ENCODE data around the gene SYNPO2.
"Not testable (repeated sequence)": the region's sequence is repeated elsewhere in the genome, so short reads cannot be mapped to it uniquely, and the experiment has no call there.

SYNPO2 gene

GRCh38 chr4:119005928-119006460 lies 117.3 kb downstream of the SYNPO2 start:
- Histone ChIP-seq H3K36me3 (replicated peaks) (no peaks in the 10 kb centered on the region), H3K27ac (no peak overlapping the region), H3K4me3 (ENCODE audit: low read depth, low read length) (no peak overlapping the region), H3K27me3 (replicated peaks) (no peaks in the 10 kb centered on the region)
- DNase-seq, result no peak
- TF ChIP-seq CTCF (IDR thresholded peaks at IDR 0.05; ENCODE audit: low read depth, low read length, missing control alignments), result no peak
- in situ Hi-C loops (cut with HindIII; ENCODE audit: low pct_ligation_motif_present, low sequenced_read_pairs), result no loop called here

- no peak for TF ChIP-seq CTCF (IDR thresholded peaks at IDR 0.05; ENCODE audit: low read depth, low read length, missing control alignments)
- Histone ChIP-seq H3K27me3 (replicated peaks) (no peaks in the 10 kb centered on the region), H3K27ac (no peak overlapping the region), H3K36me3 (replicated peaks) (no peaks in the 10 kb centered on the region), H3K4me3 (ENCODE audit: low read depth, low read length) (no peak overlapping the region)
- no peak for DNase-seq
- in situ Hi-C loops (cut with HindIII; ENCODE audit: low pct_ligation_motif_present, low sequenced_read_pairs), result no loop called here
These were observed 120.1 kb downstream of the SYNPO2 start for GRCh38 chr4:119008761-119009160.

GRCh38 chr4:119010221-119010620 lies 121.6 kb downstream of the SYNPO2 start:
- H3K27me3 ChIP-seq (replicated peaks); H3K36me3 ChIP-seq (replicated peaks); H3K4me3 ChIP-seq (ENCODE audit: low read depth, low read length); DNase-seq; in situ Hi-C loops (cut with HindIII; ENCODE audit: low pct_ligation_motif_present, low sequenced_read_pairs); H3K27ac ChIP-seq: not testable (repeated sequence)

- TF ChIP-seq CTCF (IDR thresholded peaks at IDR 0.05; ENCODE audit: low read depth, low read length, missing control alignments), result no peak
- in situ Hi-C loops (cut with HindIII; ENCODE audit: low pct_ligation_motif_present, low sequenced_read_pairs), result no loop called here
- Histone ChIP-seq H3K27me3 (replicated peaks) (no peaks in the 10 kb centered on the region), H3K36me3 (replicated peaks) (no peaks in the 10 kb centered on the region), H3K27ac (no peak overlapping the region), H3K4me3 (ENCODE audit: low read depth, low read length) (no peak overlapping the region)
- no peak for DNase-seq
These were observed 122.4 kb downstream of the SYNPO2 start for GRCh38 chr4:119010909-119011606.

- Histone ChIP-seq H3K27ac (no peak overlapping the region), H3K36me3 (replicated peaks) (no peaks in the 10 kb centered on the region), H3K4me3 (ENCODE audit: low read depth, low read length) (no peak overlapping the region), H3K27me3 (replicated peaks) (no peaks in the 10 kb centered on the region)
- no peak for DNase-seq
- in situ Hi-C loops (cut with HindIII; ENCODE audit: low pct_ligation_motif_present, low sequenced_read_pairs), result no loop called here
- TF ChIP-seq CTCF (IDR thresholded peaks at IDR 0.05; ENCODE audit: low read depth, low read length, missing control alignments), result no peak
These were observed 122.9 kb downstream of the SYNPO2 start for GRCh38 chr4:119011607-119011988.

- no peak for DNase-seq
- TF ChIP-seq CTCF (IDR thresholded peaks at IDR 0.05; ENCODE audit: low read depth, low read length, missing control alignments), result no peak
- Histone ChIP-seq H3K4me3 (ENCODE audit: low read depth, low read length) (no peak overlapping the region), H3K27ac (no peak overlapping the region), H3K36me3 (replicated peaks) (no peaks in the 10 kb centered on the region), H3K27me3 (replicated peaks) (no peaks in the 10 kb centered on the region)
- in situ Hi-C loops (cut with HindIII; ENCODE audit: low pct_ligation_motif_present, low sequenced_read_pairs), result no loop called here
These were observed 126.0 kb downstream of the SYNPO2 start for GRCh38 chr4:119014658-119015057.
